K562 (cell line): ENCODE results near the gene EIF3I. TPM values are rescaled to one million over a fixed set of nuclear protein-coding genes. Genes with fewer than 3 reads are reported as not detected.
A peak's percentile ranks its signal among the peaks of the same experiment; 100 is the strongest.

ENCODE experiments used
- ADNP ChIP-seq: fragments of 200-800 bp; sonication (Bioruptor generic); IDR thresholded peaks from 2 replicates; pipeline ENCODE4 v1.6.1; 2016; ENCODE audit warnings: missing genetic modification characterization, missing compliant biosample characterization
- ELF1 ChIP-seq: fragments of 200-800 bp; sonication (Bioruptor generic); IDR thresholded peaks from 2 replicates; pipeline ENCODE4 v1.6.1; 2016; ENCODE audit warnings: missing genetic modification characterization, missing compliant biosample characterization
- HDAC1 ChIP-seq, 2 experiments: fragments of 450-650 bp; IDR thresholded peaks; 2 replicates each; pipeline ENCODE4 v1.6.1; 2016 to 2017; ENCODE audit warnings: inconsistent platforms in 1 of 2, mild to moderate bottlenecking in 1 of 2, moderate library complexity in 1 of 2
- HNRNPUL1 ChIP-seq: fragments of 200-400 bp; formaldehyde crosslinking; IDR thresholded peaks from 2 replicates; pipeline ENCODE4 v1.6.1; 2017; ENCODE audit warnings: low read length
- MYC ChIP-seq, 2 experiments: fragments of 250-450 bp in 1 of 2; sonication (Bioruptor Pico) in 1 of 2; IDR thresholded peaks; 2 replicates each; pipeline versions ENCODE4 v1.5.1 to v1.6.1; 2012 to 2021; ENCODE audit warnings: low read depth in 2 of 2, borderline replicate concordance in 1 of 2, improper control_type of control experiment in 1 of 2, low read length in 1 of 2, mild to moderate bottlenecking in 1 of 2, moderate library complexity in 1 of 2
- NR1H2 ChIP-seq: sonication (generic); formaldehyde crosslinking; IDR thresholded peaks from 2 replicates; pipeline ENCODE4 v1.4.0; 2020; ENCODE audit warnings: mild to moderate bottlenecking, missing genetic modification reagents
- POLR2B ChIP-seq: fragments of 450-650 bp; IDR thresholded peaks from 2 replicates; pipeline ENCODE4 v1.6.1; 2018; ENCODE audit warnings: low read depth; ENCODE audit not compliant: partially characterized antibody
- POLR2G ChIP-seq: fragments of 200-400 bp; formaldehyde crosslinking; IDR thresholded peaks from 2 replicates; pipeline ENCODE4 v1.6.1; 2017; ENCODE audit warnings: low read depth, mild to moderate bottlenecking, antibody characterized with exemption, low read length, moderate library complexity
- PRPF4 ChIP-seq: fragments of 200-400 bp; formaldehyde crosslinking; IDR thresholded peaks from one replicate; pipeline ENCODE4 v1.6.1; 2017; ENCODE audit warnings: low read length, low read depth, mild to moderate bottlenecking; ENCODE audit not compliant: insufficient read depth, poor library complexity, severe bottlenecking
- SMARCA4 ChIP-seq: fragments of 450-650 bp; IDR thresholded peaks from 2 replicates; pipeline ENCODE4 v1.6.1; 2016
- TEAD1 ChIP-seq, 2 experiments: fragments of 450-650 bp in 1 of 2; sonication (generic) in 1 of 2; formaldehyde crosslinking; IDR thresholded peaks; 2 replicates each; pipeline versions ENCODE4 v1.4.0 to v1.8.0; 2020 to 2022; ENCODE audit warnings: mild to moderate bottlenecking in 2 of 2, missing genetic modification reagents in 1 of 2
- ZC3H11A ChIP-seq: IDR thresholded peaks from 2 replicates; pipeline ENCODE4 v1.6.1; 2012; ENCODE audit warnings: low read depth, low read length, improper control_type of control experiment
- ZNF431 ChIP-seq: sonication (generic); formaldehyde crosslinking; IDR thresholded peaks from 2 replicates; pipeline ENCODE4 v1.8.0; 2022; ENCODE audit warnings: mild to moderate bottlenecking, missing genetic modification reagents
- polyA plus RNA-seq, 8 experiments: library from polyadenylated mRNA; depleted of rRNA in 4 of 8; stranded (reverse) in 5 of 8; unstranded in 3 of 8; fragments of >200 nt; fragmentation: Nextera tagmentation in 2 of 8; fragmentation: Illumina TruSeq in 1 of 8; extraction: Ambion mirVana in 2 of 8; extraction: Trizol in 1 of 8; gene quantifications; 2 replicates each; pipeline versions ENCODE4 v1.2.1 to v1.2.3, GENCODE V29; 2011 to 2014; ENCODE audit warnings: inconsistent platforms in 1 of 8, missing spikeins in 1 of 8
- total RNA-seq, 7 experiments: library from RNA; depleted of rRNA in 6 of 7; stranded (reverse); fragments of >200 nt in 6 of 7; fragmentation: Illumina TruSeq in 2 of 7; extraction: Trizol in 2 of 7; gene quantifications; 2 replicates each; pipeline versions ENCODE4 v1.2.1 to v1.2.3, GENCODE V29; 2011 to 2021; ENCODE audit warnings: low replicate concordance in 1 of 7
- TF ChIP-seq, protein P1 (sequence below): IDR thresholded peaks from 2 replicates; pipeline ENCODE4 v1.6.1; 2016; ENCODE audit warnings: missing genetic modification characterization, missing compliant biosample characterization
- TF ChIP-seq, protein P2 (sequence below): fragments of 450-650 bp; IDR thresholded peaks from 2 replicates; pipeline ENCODE4 v1.7.0; 2016; ENCODE audit warnings: borderline replicate concordance
- TF ChIP-seq, protein P3 (sequence below), 2 experiments: IDR thresholded peaks; 2 replicates each; pipeline ENCODE4 v1.6.1; 2012; ENCODE audit warnings: improper control_type of control experiment in 2 of 2, low read depth in 2 of 2, low read length in 2 of 2, borderline replicate concordance in 1 of 2
- TF ChIP-seq, protein P4 (sequence below): sonication (generic); formaldehyde crosslinking; IDR thresholded peaks from 2 replicates; pipeline ENCODE4 v1.8.0; 2023; ENCODE audit warnings: mild to moderate bottlenecking, missing genetic modification reagents
- TF ChIP-seq, protein P5 (sequence below): fragments of 450-650 bp; formaldehyde crosslinking; IDR thresholded peaks from 2 replicates; pipeline ENCODE4 v1.4.0; 2020; ENCODE audit warnings: mild to moderate bottlenecking, moderate library complexity

Gene EIF3I
- total and polyA plus RNA-seq, 9 of the 15 experiments (the other 6 are each of a cell fraction or from before 2014, with no cell fraction given): 414 to 1,526 (median 635) TPM

DNA sequence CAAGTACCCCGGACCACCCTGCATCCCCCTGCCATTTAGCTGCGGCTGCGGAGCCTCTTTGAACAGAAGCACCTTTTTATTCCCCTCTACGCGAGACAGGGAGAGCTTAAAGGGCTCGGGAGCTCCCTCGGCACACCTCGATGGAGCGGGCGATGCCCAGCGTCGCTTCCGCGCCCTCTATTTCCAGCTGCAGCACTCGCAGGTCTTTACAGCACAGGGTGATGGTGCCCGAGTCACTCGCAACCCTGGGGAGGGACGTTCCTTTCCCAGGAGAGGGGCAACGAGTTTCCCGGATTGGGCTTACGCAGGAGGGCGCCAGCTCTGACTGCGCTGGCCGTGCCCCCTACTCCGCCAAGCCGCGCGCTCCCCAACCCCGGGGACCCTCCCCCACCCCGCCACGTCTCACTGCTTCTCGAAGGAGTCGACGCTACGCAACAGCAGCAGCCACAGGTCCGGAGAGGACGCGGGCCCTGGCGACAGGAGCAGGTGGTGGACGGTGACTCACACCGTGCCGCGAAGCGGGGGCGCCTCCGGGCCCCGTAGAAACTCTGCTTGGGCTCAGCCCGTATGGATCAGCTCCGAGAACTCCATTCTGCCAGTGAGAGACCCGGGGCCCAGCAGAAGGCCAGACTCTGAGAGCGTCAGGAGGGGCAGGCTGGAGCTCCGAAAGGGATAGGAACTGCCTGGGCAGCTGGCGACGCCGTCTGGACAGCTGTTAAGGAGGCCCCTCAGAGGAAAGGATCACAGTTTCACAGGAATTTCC, 19.0 kb downstream of the EIF3I start (continued):
- TF ChIP-seq POLR2B (no peak), PRPF4 (no peak), ADNP (tag) (no peak), NR1H2 (CRISPR knock-in tag) (no peak), ELF1 (tag) (no peak), HNRNPUL1 (no peak), HDAC1 (IDR thresholded peaks at IDR 0.05) (0 out of 4 replicates have a peak, but pooled peaks of 1 of the 2 experiments have one; percentile 10), ZC3H11A (no peak), MYC (IDR thresholded peaks at IDR 0.05; ENCODE audit: low read depth, low read length) (no peak), MYC (CRISPR knock-in tag; IDR thresholded peaks at IDR 0.05; ENCODE audit: borderline replicate concordance, low read depth) (no peak), SMARCA4 (no peak), TEAD1 (CRISPR knock-in tag; IDR thresholded peaks at IDR 0.05) (no peak), ZNF431 (no peak), POLR2G (peak; percentile 61; the same call in 1 of the 2 replicates)
- TF ChIP-seq, protein P1, sequence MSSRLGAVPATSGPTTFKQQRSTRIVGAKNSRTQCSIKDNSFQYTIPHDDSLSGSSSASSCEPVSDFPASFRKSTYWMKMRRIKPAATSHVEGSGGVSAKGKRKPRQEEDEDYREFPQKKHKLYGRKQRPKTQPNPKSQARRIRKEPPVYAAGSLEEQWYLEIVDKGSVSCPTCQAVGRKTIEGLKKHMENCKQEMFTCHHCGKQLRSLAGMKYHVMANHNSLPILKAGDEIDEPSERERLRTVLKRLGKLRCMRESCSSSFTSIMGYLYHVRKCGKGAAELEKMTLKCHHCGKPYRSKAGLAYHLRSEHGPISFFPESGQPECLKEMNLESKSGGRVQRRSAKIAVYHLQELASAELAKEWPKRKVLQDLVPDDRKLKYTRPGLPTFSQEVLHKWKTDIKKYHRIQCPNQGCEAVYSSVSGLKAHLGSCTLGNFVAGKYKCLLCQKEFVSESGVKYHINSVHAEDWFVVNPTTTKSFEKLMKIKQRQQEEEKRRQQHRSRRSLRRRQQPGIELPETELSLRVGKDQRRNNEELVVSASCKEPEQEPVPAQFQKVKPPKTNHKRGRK (tag): no peak
- TF ChIP-seq, protein P2, sequence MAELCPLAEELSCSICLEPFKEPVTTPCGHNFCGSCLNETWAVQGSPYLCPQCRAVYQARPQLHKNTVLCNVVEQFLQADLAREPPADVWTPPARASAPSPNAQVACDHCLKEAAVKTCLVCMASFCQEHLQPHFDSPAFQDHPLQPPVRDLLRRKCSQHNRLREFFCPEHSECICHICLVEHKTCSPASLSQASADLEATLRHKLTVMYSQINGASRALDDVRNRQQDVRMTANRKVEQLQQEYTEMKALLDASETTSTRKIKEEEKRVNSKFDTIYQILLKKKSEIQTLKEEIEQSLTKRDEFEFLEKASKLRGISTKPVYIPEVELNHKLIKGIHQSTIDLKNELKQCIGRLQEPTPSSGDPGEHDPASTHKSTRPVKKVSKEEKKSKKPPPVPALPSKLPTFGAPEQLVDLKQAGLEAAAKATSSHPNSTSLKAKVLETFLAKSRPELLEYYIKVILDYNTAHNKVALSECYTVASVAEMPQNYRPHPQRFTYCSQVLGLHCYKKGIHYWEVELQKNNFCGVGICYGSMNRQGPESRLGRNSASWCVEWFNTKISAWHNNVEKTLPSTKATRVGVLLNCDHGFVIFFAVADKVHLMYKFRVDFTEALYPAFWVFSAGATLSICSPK: no peak
- TF ChIP-seq, protein P3, sequence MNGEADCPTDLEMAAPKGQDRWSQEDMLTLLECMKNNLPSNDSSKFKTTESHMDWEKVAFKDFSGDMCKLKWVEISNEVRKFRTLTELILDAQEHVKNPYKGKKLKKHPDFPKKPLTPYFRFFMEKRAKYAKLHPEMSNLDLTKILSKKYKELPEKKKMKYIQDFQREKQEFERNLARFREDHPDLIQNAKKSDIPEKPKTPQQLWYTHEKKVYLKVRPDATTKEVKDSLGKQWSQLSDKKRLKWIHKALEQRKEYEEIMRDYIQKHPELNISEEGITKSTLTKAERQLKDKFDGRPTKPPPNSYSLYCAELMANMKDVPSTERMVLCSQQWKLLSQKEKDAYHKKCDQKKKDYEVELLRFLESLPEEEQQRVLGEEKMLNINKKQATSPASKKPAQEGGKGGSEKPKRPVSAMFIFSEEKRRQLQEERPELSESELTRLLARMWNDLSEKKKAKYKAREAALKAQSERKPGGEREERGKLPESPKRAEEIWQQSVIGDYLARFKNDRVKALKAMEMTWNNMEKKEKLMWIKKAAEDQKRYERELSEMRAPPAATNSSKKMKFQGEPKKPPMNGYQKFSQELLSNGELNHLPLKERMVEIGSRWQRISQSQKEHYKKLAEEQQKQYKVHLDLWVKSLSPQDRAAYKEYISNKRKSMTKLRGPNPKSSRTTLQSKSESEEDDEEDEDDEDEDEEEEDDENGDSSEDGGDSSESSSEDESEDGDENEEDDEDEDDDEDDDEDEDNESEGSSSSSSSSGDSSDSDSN (IDR thresholded peaks at IDR 0.05; ENCODE audit: borderline replicate concordance in 1 of 2, low read depth in 2 of 2, low read length in 2 of 2): no peak
- TF ChIP-seq, protein P4, sequence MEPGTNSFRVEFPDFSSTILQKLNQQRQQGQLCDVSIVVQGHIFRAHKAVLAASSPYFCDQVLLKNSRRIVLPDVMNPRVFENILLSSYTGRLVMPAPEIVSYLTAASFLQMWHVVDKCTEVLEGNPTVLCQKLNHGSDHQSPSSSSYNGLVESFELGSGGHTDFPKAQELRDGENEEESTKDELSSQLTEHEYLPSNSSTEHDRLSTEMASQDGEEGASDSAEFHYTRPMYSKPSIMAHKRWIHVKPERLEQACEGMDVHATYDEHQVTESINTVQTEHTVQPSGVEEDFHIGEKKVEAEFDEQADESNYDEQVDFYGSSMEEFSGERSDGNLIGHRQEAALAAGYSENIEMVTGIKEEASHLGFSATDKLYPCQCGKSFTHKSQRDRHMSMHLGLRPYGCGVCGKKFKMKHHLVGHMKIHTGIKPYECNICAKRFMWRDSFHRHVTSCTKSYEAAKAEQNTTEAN (CRISPR knock-in tag): no peak
- TF ChIP-seq, protein P5, sequence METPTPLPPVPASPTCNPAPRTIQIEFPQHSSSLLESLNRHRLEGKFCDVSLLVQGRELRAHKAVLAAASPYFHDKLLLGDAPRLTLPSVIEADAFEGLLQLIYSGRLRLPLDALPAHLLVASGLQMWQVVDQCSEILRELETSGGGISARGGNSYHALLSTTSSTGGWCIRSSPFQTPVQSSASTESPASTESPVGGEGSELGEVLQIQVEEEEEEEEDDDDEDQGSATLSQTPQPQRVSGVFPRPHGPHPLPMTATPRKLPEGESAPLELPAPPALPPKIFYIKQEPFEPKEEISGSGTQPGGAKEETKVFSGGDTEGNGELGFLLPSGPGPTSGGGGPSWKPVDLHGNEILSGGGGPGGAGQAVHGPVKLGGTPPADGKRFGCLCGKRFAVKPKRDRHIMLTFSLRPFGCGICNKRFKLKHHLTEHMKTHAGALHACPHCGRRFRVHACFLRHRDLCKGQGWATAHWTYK (CRISPR knock-in tag): no peak
